Measurements from ENCODE around the gene EPN2. TPM values are rescaled to one million over a fixed set of nuclear protein-coding genes. Genes with fewer than 3 reads are reported as not detected.
"Not testable (repeated sequence)": the region's sequence is repeated elsewhere in the genome, so short reads cannot be mapped to it uniquely, and the experiment has no call there.

Gene EPN2
- total and polyA plus RNA-seq, 7 donors: 11.6 to 36.0 (median 25.3) TPM

- DNase-seq; H3K27ac ChIP-seq; H3K4me3 ChIP-seq; H3K27me3 ChIP-seq (ENCODE audit: insufficient read depth in 3 of 3, low read length in 2 of 3); H3K4me1 ChIP-seq; intact Hi-C loops (cut with DNase I); H3K9me3 ChIP-seq; H3K36me3 ChIP-seq (ENCODE audit: insufficient read depth in 1 of 2, low read depth in 1 of 2); ATAC-seq: not testable (repeated sequence)
- no CpG with 5 or more reads among the region's 2 CpGs for WGBS, 3 donors
These were observed 18.3 kb upstream of the EPN2 start for GRCh38 chr17:19218914-19219313.

GRCh38 chr17:19219384-19219783, 17.8 kb upstream of the EPN2 start:
- H3K9me3 ChIP-seq; H3K4me3 ChIP-seq; H3K36me3 ChIP-seq (ENCODE audit: insufficient read depth in 1 of 2, low read depth in 1 of 2); DNase-seq; H3K4me1 ChIP-seq; intact Hi-C loops (cut with DNase I); H3K27ac ChIP-seq; H3K27me3 ChIP-seq (ENCODE audit: insufficient read depth in 3 of 3, low read length in 2 of 3): not testable (repeated sequence)
- no CpG with 5 or more reads among the region's 11 CpGs for WGBS, 3 donors
- ATAC-seq: peak; percentile 51 to 70 (median 58)

- H3K27me3 ChIP-seq (ENCODE audit: insufficient read depth in 3 of 3, low read length in 2 of 3); DNase-seq; ATAC-seq; H3K4me1 ChIP-seq; H3K27ac ChIP-seq; H3K36me3 ChIP-seq (ENCODE audit: insufficient read depth in 1 of 2, low read depth in 1 of 2); H3K9me3 ChIP-seq; H3K4me3 ChIP-seq; intact Hi-C loops (cut with DNase I): not testable (repeated sequence)
- WGBS, 3 donors: no CpG with 5 or more reads among the region's 8 CpGs
These were observed 17.0 kb upstream of the EPN2 start for GRCh38 chr17:19220195-19220594.

GRCh38 chr17:19226610-19227588, 10.3 kb upstream of the EPN2 start:
- H3K27me3 ChIP-seq (ENCODE audit: insufficient read depth in 3 of 3, low read length in 2 of 3); intact Hi-C loops (cut with DNase I); H3K36me3 ChIP-seq (ENCODE audit: insufficient read depth in 1 of 2, low read depth in 1 of 2); ATAC-seq; H3K27ac ChIP-seq; H3K9me3 ChIP-seq; DNase-seq; H3K4me1 ChIP-seq; H3K4me3 ChIP-seq: not testable (repeated sequence)
- no CpG with 5 or more reads among the region's 12 CpGs for WGBS, 3 donors

GRCh38 chr17:19234676-19235075, 2.5 kb upstream of the EPN2 start:
- ATAC-seq: not testable (repeated sequence)

GRCh38 chr17:19236351-19237138, 621 bp upstream of the EPN2 start:
- H3K27me3 ChIP-seq (ENCODE audit: insufficient read depth in 3 of 3, low read length in 2 of 3); H3K36me3 ChIP-seq (ENCODE audit: insufficient read depth in 1 of 2, low read depth in 1 of 2); DNase-seq; intact Hi-C loops (cut with DNase I); H3K27ac ChIP-seq; H3K4me3 ChIP-seq; H3K9me3 ChIP-seq: not testable (repeated sequence)
- peaks cover 13% of the 10 kb centered on the region for H3K4me1 ChIP-seq
- peak; percentile 43 to 76 (median 68) for ATAC-seq
- no CpG with 5 or more reads among the region's 32 CpGs for WGBS, 3 donors

More at GRCh38 chr17:19234676-19235075, 2.5 kb upstream of the EPN2 start:
- H3K27ac ChIP-seq; H3K9me3 ChIP-seq; DNase-seq; H3K27me3 ChIP-seq (ENCODE audit: insufficient read depth in 3 of 3, low read length in 2 of 3); H3K36me3 ChIP-seq (ENCODE audit: insufficient read depth in 1 of 2, low read depth in 1 of 2); intact Hi-C loops (cut with DNase I); H3K4me3 ChIP-seq: not testable (repeated sequence)
- peaks cover 13% of the 10 kb centered on the region for H3K4me1 ChIP-seq
- 63 to 68% (median 67%) methylated on average over 3 to 4 of the region's 6 CpGs for WGBS, 3 donors

GRCh38 chr17:19237389-19238166, 412 bp downstream of the EPN2 start:
- peak; percentile 6 to 41 (median 16) for ATAC-seq
- Histone ChIP-seq H3K27me3 (ENCODE audit: insufficient read depth in 3 of 3, low read length in 2 of 3) (no peaks in the 10 kb centered on the region), H3K4me3 (peak overlapping the region; percentile 99), H3K27ac (peak overlapping the region; percentile 92), H3K4me1 (peaks cover 19% of the 10 kb centered on the region), H3K36me3 (ENCODE audit: insufficient read depth in 1 of 2, low read depth in 1 of 2) (no peaks in the 10 kb centered on the region), H3K9me3 (no peaks in the 10 kb centered on the region)
- WGBS, 3 donors: 1% methylated on average over 27 to 60 of the region's 60 CpGs
- peak; percentile 68 to 70 for DNase-seq
- intact Hi-C loops (cut with DNase I): no loop called here
- no peak for TF ChIP-seq CTCF (IDR thresholded peaks at IDR 0.05)

Data from psoas muscle (tissue), 8 donors.